Esophagus muscularis mucosa (tissue), 4 donors: ENCODE results near the gene CTNNA3. TPM values are rescaled to one million over a fixed set of nuclear protein-coding genes. Genes with fewer than 3 reads are reported as not detected.

ENCODE experiments used
- DNase-seq: peaks from one replicate; pipeline ENCODE4 v3.0.0-alpha.2; 2017; ENCODE audit errors: extremely low spot score
- H3K27ac ChIP-seq, 4 donors: fragments of 200-600 bp; sonication (generic); replicated peaks in 1 of 4; 1 replicate in 3 of 4; 2 replicates in 1 of 4; pipeline ENCODE4 v1.5.1; 2016 to 2019; ENCODE audit warnings: mild to moderate bottlenecking in 1 of 4
- H3K27me3 ChIP-seq, 4 donors: fragments of 200-600 bp; sonication (generic); one replicate each; pipeline versions ENCODE4 v1.5.1 to v1.6.0; 2016 to 2019
- H3K36me3 ChIP-seq, 4 donors: fragments of 200-600 bp; sonication (generic); one replicate each; pipeline ENCODE4 v1.5.1; 2016 to 2019
- H3K4me1 ChIP-seq, 4 donors: fragments of 200-600 bp; sonication (generic); one replicate each; pipeline ENCODE4 v1.5.1; 2016 to 2019
- H3K4me3 ChIP-seq, 4 donors: fragments of 200-600 bp; sonication (generic); 1 replicate in 2 of 4; 2 replicates in 2 of 4; pipeline ENCODE4 v1.5.1; 2016 to 2019; ENCODE audit warnings: mild to moderate bottlenecking in 4 of 4, moderate library complexity in 1 of 4
- H3K9me3 ChIP-seq, 4 donors: fragments of 200-600 bp; sonication (generic); 1 replicate in 3 of 4; 2 replicates in 1 of 4; pipeline ENCODE4 v1.5.1; 2016 to 2019
- EP300 ChIP-seq: sonication (generic); formaldehyde crosslinking; IDR thresholded peaks from one replicate; pipeline ENCODE4 v1.6.1; 2017; ENCODE audit warnings: antibody characterized with exemption
- POLR2A ChIP-seq: fragments of 450-650 bp; IDR thresholded peaks from one replicate; pipeline ENCODE4 v1.6.1; 2017; ENCODE audit warnings: antibody characterized with exemption, moderate library complexity, mild to moderate bottlenecking, low read depth
- POLR2AphosphoS5 ChIP-seq, 2 donors: sonication (generic); formaldehyde crosslinking; IDR thresholded peaks; one replicate each; pipeline ENCODE4 v1.6.1; 2017; ENCODE audit warnings: antibody characterized with exemption in 2 of 2
- WGBS: methylation state at CpG from one replicate; pipeline ENCODE4 v1.1.5; 2018; 5-methylcytosine and 5-hydroxymethylcytosine counted together
- intact Hi-C: fragments of 100-400 bp; cut with DNase I; formaldehyde crosslinking; loops from one replicate; pipeline ENCODE4 v1.15.1; 2023
- total RNA-seq, 4 donors: library from RNA; depleted of rRNA; stranded (reverse); fragments of >200 nt; gene quantifications; one replicate each; pipeline versions ENCODE4 v1.1.0 to v1.2.1, GENCODE V29; 2016
- TF ChIP-seq, protein P1 (sequence below), 3 experiments: fragments of 200-600 bp in 2 of 3; fragments of 450-650 bp in 1 of 3; sonication (generic) in 2 of 3; IDR thresholded peaks; one replicate each; pipeline ENCODE4 v1.5.1; 2017 to 2019; ENCODE audit warnings: antibody characterized with exemption in 3 of 3, mild to moderate bottlenecking in 2 of 3, moderate library complexity in 1 of 3

CTNNA3 gene
- total RNA-seq, 4 donors from 2014 or later: 5.1 to 27.8 (median 17.6) TPM

GRCh38 chr10:66803174-66803573 lies 892.8 kb downstream of the CTNNA3 start:
- H3K4me3 ChIP-seq: no peak overlapping the region
- H3K9me3 ChIP-seq: no peaks in the 10 kb centered on the region
- DNase-seq: no peak
- TF ChIP-seq POLR2AphosphoS5 (IDR thresholded peaks at IDR 0.05) (no peak), EP300 (no peak), POLR2A (no peak)
- TF ChIP-seq, protein P1, sequence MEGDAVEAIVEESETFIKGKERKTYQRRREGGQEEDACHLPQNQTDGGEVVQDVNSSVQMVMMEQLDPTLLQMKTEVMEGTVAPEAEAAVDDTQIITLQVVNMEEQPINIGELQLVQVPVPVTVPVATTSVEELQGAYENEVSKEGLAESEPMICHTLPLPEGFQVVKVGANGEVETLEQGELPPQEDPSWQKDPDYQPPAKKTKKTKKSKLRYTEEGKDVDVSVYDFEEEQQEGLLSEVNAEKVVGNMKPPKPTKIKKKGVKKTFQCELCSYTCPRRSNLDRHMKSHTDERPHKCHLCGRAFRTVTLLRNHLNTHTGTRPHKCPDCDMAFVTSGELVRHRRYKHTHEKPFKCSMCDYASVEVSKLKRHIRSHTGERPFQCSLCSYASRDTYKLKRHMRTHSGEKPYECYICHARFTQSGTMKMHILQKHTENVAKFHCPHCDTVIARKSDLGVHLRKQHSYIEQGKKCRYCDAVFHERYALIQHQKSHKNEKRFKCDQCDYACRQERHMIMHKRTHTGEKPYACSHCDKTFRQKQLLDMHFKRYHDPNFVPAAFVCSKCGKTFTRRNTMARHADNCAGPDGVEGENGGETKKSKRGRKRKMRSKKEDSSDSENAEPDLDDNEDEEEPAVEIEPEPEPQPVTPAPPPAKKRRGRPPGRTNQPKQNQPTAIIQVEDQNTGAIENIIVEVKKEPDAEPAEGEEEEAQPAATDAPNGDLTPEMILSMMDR (IDR thresholded peaks at IDR 0.05): no peak
- intact Hi-C loops: no loop called here
- no peaks in the 10 kb centered on the region for H3K27me3 ChIP-seq
- no peaks in the 10 kb centered on the region for H3K4me1 ChIP-seq
- whole genome bisulfite sequencing: 60% methylated on average over 3 of the region's 3 CpGs
- H3K27ac ChIP-seq: no peak overlapping the region
- H3K36me3 ChIP-seq: no peaks in the 10 kb centered on the region

DNA sequence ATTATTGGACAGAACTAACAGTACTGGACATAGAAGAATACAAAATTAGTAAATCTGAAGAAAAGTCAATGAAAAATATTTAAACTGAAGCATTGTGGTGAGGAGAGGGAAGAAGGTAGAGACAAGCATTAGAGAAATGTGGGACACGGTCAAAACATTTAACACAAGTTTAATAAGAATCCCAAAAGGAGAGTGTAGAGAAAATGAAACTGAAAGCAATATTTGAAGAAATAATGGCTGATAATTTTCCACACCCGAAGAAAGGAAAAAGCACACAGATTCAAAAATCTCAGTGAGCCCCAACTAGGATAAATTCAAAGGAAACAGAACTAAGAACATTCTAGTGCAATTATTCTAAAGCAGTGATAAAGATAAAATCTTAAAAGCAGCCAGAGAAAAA lies 896.5 kb downstream of the CTNNA3 start:
- no peaks in the 10 kb centered on the region for H3K9me3 ChIP-seq
- no peaks in the 10 kb centered on the region for H3K27me3 ChIP-seq
- H3K36me3 ChIP-seq: no peaks in the 10 kb centered on the region
- intact Hi-C loops: no loop called here
- DNase-seq: no peak
- no peak for TF ChIP-seq EP300
- TF ChIP-seq POLR2A: no peak
- TF ChIP-seq, protein P1 (IDR thresholded peaks at IDR 0.05): no peak
- TF ChIP-seq POLR2AphosphoS5 (IDR thresholded peaks at IDR 0.05): no peak
- 86% methylated on average over 2 of the region's 2 CpGs for WGBS
- no peak overlapping the region for H3K27ac ChIP-seq
- H3K4me1 ChIP-seq: no peaks in the 10 kb centered on the region
- H3K4me3 ChIP-seq: peak overlapping the region; percentile 0 to 27 (median 21)

- H3K4me1 ChIP-seq: peaks cover 0 to 10% (median 5%) of the 10 kb centered on the region in 4 donors
- no peak overlapping the region for H3K4me3 ChIP-seq
- WGBS: 93% methylated on average over 2 of the region's 2 CpGs
- no peaks in the 10 kb centered on the region for H3K27me3 ChIP-seq
- no peak overlapping the region for H3K27ac ChIP-seq
- TF ChIP-seq POLR2AphosphoS5 (IDR thresholded peaks at IDR 0.05) (no peak), POLR2A (no peak)
- H3K36me3 ChIP-seq: no peaks in the 10 kb centered on the region
- DNase-seq: no peak
- intact Hi-C loops: no loop called here
- H3K9me3 ChIP-seq: no peaks in the 10 kb centered on the region
Observed at GRCh38 chr10:66795866-66796265, 900.1 kb downstream of the CTNNA3 start.

DNA sequence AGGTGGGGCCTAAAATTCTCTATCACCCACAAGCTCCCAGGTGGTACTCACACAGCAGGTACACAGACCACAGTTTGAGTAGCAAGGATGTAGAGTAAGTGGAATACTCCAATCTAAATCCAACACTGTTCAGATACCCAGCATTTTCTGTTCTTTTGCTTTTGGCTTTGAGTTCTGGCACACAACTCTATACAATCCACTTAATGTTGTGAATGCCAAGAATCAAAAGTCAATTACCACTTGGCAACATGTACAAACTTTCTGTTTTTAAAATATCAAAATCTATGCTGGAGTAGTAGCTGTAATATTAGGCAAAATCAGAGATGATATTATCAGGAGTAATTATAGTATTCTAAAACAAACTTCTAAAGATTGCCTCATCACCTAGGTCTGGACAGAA lies 903.6 kb downstream of the CTNNA3 start:
- TF ChIP-seq EP300 (no peak), POLR2AphosphoS5 (IDR thresholded peaks at IDR 0.05) (no peak), POLR2A (no peak)
- TF ChIP-seq, protein P1 (IDR thresholded peaks at IDR 0.05): no peak
- Histone ChIP-seq H3K36me3 (no peaks in the 10 kb centered on the region), H3K9me3 (no peaks in the 10 kb centered on the region), H3K4me3 (no peak overlapping the region), H3K27ac (no peak overlapping the region), H3K27me3 (no peaks in the 10 kb centered on the region), H3K4me1 (peaks cover 0 to 10% (median 5%) of the 10 kb centered on the region in 4 donors)
- DNase-seq: no peak
- intact Hi-C loops: no loop called here

- H3K27me3 ChIP-seq: no peaks in the 10 kb centered on the region
- TF ChIP-seq, protein P1 (IDR thresholded peaks at IDR 0.05): no peak
- TF ChIP-seq POLR2A (no peak), POLR2AphosphoS5 (IDR thresholded peaks at IDR 0.05) (no peak), EP300 (no peak)
- H3K27ac ChIP-seq: no peak overlapping the region
- no peaks in the 10 kb centered on the region for H3K9me3 ChIP-seq
- H3K36me3 ChIP-seq: no peaks in the 10 kb centered on the region
- DNase-seq: no peak
- WGBS: 61% methylated on average over 7 of the region's 7 CpGs
- no peak overlapping the region for H3K4me3 ChIP-seq
- intact Hi-C loops: no loop called here
- H3K4me1 ChIP-seq: peaks cover 0 to 10% (median 5%) of the 10 kb centered on the region in 4 donors
Observed at GRCh38 chr10:66788178-66788987, 907.6 kb downstream of the CTNNA3 start.
